ENCODE data around the gene CALR3. TPM values are rescaled to one million over a fixed set of nuclear protein-coding genes. Genes with fewer than 3 reads are reported as not detected.
"Not testable (repeated sequence)": the region's sequence is repeated elsewhere in the genome, so short reads cannot be mapped to it uniquely, and the experiment has no call there.

Gene CALR3
- total RNA-seq, 2 donors from 2014 or later, result not detected

GRCh38 chr19:16525751-16526481, 29.9 kb upstream of the CALR3 start:
- ATAC-seq (no peak), DNase-seq (no peak)
- intact Hi-C loops (cut with DNase I), result no loop called here

DNA sequence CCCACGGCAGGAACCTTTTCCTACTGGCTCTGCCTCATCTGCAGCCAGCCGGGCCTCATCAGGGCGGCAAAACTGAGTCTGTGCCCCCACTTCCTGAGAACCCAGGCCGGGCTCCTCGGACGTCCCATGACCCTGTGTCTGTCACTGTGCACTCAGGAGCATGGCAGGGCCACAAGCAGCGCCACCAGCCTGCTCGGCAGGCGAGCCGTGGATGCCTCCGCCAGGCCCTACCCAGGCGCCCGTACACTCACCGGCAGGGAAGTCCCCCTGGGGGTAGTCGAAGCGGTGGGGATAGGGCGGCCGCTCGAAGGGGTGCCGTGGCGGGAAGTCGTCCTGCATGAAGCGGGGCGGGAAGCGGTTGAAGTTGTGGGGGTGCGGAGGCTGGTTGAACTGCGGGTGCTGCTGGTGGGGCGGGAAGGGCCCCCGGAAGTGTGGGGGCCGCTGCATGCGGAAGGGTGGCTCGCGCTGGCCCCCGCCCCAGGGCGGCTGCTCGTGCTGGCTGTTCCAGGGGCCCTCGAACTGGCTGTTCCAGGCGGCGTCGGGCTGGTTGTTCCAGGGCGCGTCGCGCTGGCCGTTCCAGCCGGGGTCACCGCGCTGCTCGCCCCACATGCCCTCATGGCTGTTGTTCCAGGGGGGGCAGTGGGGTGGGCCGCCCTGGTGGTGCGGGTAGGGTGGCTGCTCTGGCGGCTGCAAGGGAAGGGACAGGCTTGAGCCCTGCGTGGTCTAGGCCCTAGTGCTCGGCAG, 29.2 kb upstream of the CALR3 start:
- DNase-seq (no peak), ATAC-seq (no peak)
- intact Hi-C loops (cut with DNase I), result no loop called here

DNA sequence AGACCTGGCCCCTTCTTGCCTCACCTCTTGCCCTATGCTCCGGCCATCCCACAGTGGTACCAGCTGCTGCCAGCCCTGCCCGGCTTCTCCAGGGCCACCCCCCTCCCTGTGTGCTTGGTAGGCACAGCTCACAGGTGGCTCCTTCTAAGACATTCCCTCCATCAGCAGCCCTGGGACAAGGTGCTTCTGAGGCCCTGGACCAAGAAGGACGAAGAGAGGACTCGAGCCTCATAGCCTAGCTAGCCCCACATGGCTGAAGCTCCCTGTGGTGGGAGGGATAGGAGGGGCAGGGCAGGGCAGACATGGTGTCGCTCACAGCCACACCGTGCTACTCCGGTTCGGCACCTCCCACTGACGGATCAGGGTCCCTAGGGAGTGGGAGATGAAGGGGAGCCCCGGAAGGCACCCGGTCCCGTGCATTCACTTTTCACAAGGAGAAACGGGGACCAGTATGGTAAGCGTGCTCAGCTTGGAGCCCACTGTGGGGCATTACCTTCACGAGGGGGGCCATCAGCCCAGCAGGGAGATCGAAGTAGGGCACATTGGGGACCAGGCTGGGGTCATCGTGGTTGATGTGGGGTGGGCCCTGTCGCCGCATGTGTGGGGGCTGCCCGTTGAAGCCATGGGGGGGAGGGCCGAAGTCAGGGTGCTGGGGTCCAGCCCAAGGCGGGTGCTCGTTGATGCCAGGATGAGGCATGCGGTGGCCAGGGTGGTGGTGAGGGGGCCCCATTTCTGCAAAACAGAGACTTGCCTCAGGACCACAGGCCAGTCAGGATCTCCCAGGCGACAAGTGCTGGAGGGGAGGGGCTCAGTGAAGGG, 26.8 kb upstream of the CALR3 start:
- intact Hi-C loops (cut with DNase I), result no loop called here
- ATAC-seq, result no peak
- DNase-seq, result no peak

DNA sequence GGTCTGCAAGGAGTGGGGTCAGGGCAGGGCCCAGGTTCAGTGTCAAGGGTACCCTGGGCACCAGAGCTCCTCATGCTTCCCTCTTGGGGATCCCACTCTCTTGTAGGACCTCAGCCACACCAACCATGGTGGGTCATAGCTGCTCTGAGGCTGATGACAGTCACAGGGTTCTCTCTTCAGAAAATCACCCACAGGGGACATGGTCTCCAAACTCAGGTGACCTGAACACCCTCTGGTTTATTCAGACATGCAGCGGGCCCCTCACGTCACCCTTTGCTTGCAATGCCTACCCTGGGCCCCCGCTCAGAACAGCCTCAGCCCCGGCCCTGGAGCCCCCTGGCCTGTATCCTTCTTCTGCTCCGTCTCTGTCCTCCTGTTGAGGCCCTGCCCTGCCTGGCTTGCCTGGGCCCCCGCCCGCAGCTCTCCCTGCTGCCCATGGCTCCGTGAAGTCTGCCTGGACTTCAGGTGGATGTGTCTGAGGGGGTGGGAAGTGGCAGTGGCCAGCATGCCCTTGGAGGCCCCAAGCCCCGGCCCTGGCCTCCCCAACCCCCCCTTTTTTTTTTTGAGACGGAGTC, 25.8 kb upstream of the CALR3 start:
- DNase-seq (no peak), ATAC-seq (no peak)
- intact Hi-C loops (cut with DNase I), result no loop called here

GRCh38 chr19:16520986-16521624, 25.1 kb upstream of the CALR3 start:
- no peak for ATAC-seq
- intact Hi-C loops (cut with DNase I), result no loop called here
- no peak for DNase-seq

DNA sequence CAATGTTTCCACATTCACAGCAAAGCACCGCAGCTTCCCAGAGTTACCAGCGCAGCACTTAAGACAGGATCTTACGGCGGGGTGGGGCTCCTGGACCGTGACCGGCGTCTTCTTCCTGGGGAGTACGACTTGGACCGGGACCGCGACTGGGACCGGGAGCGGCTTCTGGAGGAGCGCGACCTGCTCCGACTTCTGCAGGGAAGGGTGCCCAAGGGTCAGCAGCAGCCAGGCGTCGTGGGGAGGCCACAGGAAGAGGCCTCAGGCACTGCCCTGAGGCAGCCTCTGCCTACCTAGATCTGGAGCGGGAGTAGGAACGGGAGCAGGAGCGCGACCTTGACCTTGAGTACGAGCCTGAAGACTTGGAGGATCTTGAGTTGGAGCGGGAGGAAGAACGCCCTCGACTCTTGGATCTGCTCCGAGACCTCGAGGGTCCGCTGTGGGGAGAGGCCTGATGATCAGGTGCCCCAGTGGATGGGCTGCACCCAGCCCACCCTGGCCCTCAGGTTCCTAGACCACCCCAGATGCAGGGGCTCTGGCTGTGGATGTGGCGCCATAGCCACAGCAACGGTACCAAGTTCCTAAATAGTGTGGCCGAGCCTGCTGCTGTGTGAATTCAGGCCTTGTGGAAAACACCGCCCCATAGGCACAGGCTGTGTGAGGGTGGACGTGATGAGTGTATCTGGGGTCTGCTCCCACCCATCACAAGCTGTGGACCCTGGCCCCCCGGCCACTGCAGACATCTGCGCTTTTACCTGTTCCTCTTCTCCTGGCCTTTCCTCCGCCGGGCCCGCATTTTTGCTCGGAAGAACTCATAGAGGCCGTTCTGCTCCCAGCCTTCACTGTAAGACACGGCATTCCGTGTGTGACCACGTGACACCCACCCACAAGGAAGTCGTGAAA, 24.4 kb upstream of the CALR3 start:
- no peak for DNase-seq
- intact Hi-C loops (cut with DNase I), result no loop called here
- ATAC-seq, result no peak

DNA sequence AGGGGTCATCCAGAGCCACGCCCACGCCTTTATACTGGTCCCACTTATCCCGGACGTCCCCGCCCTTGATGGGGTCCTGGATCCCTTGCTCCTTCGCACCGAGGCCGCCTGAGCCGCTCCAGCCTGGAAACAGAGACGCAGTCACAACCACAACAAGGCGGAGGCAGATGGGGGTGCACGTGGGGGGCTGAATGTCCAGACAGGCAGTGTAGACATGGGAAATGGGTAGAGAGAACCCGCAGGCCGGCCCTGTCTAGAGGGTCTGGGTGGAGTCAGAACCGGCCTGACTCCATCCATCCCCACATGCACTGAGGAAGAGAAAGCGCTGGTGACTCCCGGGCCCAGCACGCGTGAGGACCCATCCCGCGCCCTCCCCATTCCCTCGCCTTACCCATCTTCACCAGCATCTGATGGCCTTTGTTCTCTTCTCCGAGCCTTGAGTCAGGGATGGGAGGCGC, 23.3 kb upstream of the CALR3 start:
- ATAC-seq (no peak), DNase-seq (no peak)
- intact Hi-C loops (cut with DNase I), result no loop called here

GRCh38 chr19:16518483-16519229, 22.7 kb upstream of the CALR3 start:
- no peak for DNase-seq
- intact Hi-C loops (cut with DNase I), result no loop called here
- no peak for ATAC-seq

DNA sequence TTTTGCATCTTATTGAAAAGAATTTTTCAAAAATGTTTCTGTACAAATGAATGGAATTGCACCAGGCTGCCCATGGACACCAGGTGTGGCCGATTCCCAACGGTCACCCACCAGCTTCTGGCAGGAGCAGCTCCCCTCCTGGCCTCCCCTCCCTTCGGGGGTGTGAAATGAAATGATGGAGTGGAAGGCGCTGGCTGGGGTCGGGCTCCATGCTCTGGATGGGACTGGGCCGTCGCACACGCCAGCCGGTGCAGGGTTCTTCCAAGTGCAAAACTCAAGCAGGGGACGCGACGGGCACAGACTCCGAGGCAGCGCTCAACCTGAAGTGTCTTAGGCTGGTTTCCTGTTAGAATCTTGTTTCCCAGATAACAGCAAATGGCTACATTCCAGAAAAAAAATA, 22.1 kb upstream of the CALR3 start:
- no peak for DNase-seq
- intact Hi-C loops (cut with DNase I), result no loop called here
- no peak for ATAC-seq

- ATAC-seq (no peak), DNase-seq (no peak)
- intact Hi-C loops (cut with DNase I), result no loop called here
These were observed 21.1 kb upstream of the CALR3 start for GRCh38 chr19:16516923-16517610.

GRCh38 chr19:16516381-16516780, 20.4 kb upstream of the CALR3 start:
- intact Hi-C loops (cut with DNase I), result no loop called here
- no peak for ATAC-seq
- DNase-seq, result no peak

DNA sequence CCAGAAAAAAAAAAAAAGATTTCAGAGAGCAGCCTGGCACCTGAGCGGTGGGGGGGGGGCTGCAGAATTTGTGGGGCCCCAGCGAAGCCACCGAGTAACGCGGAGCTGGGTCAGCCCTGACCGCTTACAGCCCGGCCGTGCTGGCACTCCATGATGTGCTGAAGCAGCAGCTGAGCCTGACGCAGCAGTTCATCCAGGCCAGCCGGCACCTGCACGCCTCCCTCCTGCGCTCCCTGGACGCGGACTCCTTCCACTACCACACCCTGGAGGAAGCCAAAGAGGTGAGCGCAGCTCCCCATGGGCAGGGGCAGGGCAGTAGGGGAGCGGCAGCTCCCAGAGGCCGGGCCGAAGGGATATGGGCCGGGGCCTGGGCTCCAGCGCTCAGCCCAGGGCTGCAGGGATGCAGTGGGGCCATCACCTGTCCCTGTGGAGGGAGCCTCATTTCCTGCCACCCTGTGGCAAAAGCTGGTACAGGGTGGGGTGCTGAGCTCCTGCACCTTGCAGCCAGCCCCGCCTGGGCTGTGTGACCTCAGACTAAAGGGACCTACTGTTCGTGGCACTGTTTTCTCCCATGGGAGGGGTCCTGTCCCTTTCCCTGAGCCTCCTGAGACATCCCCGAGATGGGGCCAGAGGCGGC, 18.5 kb upstream of the CALR3 start:
- DNase-seq (no peak), ATAC-seq (no peak)
- intact Hi-C loops (cut with DNase I), result no loop called here

GRCh38 chr19:16512611-16513010, 16.6 kb upstream of the CALR3 start:
- ATAC-seq; DNase-seq; intact Hi-C loops (cut with DNase I): not testable (repeated sequence)

GRCh38 chr19:16509141-16510061, 13.4 kb upstream of the CALR3 start:
- intact Hi-C loops (cut with DNase I), result no loop called here
- DNase-seq (peak; percentile 57), ATAC-seq (peak; percentile 76 to 86)

GRCh38 chr19:16508546-16508945, 12.6 kb upstream of the CALR3 start:
- ATAC-seq (no peak), DNase-seq (no peak)
- intact Hi-C loops (cut with DNase I), result no loop called here
